ENCODE data around the gene EVX2.
A peak's percentile ranks its signal among the peaks of the same experiment; 100 is the strongest.

EVX2 gene

DNA sequence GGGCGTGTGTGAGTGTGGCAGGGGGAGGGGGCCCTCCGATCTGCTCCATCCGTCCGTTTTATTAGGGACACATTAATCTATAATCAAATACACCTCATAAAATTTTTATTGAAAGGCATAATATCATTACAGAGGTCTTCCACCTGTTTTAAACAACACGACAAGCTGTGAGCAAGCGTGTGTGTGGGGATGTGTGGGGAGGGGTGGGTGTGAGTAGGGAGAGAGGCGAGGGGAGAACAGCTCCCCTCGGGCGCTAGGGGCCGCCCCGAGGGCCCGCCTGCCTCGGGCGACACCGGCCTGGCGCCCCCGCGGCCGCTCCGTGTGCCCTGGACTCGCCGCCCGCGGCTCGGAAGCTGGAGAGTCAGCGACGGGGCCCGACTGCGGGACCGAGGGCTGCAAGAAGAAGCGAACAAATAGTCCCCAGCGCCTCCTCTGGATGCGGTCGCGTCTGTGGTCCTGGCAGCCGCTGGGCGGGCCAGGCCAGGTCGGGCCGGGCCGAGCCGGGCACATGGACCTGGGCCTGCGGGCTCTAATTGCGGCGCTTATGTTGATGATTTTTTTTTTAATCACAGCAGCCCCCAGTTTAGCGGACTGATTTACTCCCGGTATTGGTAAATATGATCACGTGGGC lies 38.4 kb upstream of the EVX2 start:
- DNase-seq = no peak

DNA sequence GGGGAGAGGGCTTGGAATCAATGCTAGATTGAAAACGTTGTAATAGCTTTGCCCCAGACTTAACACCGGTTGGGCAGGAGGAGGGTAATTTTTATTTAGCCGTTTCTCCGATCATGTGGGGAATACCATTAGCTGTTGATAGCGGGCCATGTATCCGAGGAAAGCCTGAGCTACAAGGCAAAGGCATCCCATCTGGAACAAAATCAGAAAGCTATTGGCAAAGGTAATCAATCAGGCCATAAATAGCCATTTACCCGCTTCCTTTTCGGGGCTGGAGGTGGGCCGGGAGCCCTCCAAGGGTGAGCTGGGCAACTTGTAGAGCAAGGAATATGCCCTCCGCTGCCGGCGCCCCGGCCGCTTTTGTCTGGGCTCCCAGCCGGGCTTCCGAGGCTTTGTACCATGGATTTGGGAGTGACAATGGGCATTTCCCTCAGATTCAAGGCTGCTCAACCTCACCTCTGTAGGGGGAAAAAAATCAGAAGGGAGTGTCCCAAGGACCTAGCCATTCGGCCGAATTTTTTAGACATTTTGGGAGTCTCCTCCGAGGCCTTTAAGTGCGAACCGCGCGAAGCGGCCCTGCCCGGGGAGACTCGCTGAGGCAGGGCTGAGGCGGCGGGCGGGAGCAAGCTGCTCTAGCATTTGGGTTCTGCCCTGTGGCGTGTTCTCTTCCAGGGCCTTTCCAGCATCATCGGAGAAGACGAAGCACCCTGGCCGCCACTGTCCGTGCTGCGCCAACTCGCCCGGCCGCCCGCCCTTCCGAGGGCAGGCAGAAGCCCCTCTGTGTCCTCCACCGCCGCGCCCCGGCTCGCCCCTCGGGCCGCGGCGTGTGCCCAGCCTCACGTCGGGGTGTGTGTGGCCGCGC lies 37.7 kb upstream of the EVX2 start:
- DNase-seq = no peak

- no peak for DNase-seq
Measured at GRCh38 chr2:176120364-176121189, 36.8 kb upstream of the EVX2 start.

- DNase-seq = peak; percentile 81
Measured at GRCh38 chr2:176118601-176119339, 35.0 kb upstream of the EVX2 start.

DNA sequence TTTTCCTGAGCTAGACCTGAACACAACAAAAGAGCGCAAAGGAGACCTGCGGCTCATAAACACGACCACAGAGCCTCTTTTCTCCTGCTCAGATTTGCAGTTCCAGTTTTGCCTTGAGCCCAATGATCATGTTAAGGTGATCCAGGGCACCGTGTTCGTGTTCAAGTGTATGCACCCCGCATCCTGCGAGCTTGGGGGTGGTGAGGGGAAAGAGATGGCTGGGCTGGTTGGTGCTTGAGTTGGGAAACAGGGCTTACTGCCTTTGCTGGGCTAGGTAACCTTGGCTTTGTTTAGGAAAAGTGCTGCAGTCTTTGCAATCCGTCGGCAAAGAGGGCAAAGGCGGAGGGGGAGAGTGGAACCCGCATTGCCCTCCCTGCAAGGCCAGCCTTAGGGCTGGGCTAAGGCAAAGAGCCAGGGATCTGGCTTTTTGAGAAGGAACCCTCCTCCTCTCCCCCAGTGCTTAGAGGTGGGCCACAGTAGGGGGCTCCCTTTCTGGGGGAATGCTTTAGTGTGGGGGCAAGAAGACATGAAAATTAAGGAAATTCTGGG lies 34.1 kb upstream of the EVX2 start:
- no peak for DNase-seq

DNA sequence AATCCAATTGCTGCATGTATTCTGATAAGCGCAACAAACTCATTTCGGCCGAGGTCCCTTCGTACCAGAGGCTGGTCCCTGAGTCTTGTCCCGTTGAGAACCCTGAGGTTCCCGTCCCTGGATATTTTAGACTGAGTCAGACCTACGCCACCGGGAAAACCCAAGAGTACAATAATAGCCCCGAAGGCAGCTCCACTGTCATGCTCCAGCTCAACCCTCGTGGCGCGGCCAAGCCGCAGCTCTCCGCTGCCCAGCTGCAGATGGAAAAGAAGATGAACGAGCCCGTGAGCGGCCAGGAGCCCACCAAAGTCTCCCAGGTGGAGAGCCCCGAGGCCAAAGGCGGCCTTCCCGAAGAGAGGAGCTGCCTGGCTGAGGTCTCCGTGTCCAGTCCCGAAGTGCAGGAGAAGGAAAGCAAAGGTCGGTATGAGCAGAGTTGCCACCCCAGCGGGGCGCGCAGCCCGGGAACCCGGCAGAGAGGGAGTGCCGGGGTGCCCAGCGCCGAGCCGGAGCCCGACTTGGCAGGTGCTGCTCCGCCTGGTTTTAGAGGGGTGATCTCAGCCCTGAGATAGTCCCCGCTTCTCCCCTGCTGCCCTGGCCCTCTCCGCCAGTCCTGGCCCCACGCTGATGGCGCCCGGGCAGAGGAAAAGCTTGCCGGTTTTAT lies 33.5 kb upstream of the EVX2 start:
- DNase-seq = no peak

- no peak for DNase-seq
Measured at GRCh38 chr2:176115883-176116813, 32.4 kb upstream of the EVX2 start, which contains the start of gene HOXD10. TSS of gene HOXD10 (plus strand) at chr2:176116778. CDS start at chr2:176116834, 56 bp downstream.

- no peak for DNase-seq
Measured at GRCh38 chr2:176114930-176115625, 31.3 kb upstream of the EVX2 start.

GRCh38 chr2:176114120-176114929 lies 30.6 kb upstream of the EVX2 start:
- DNase-seq = no peak

GRCh38 chr2:176112375-176113302 lies 28.9 kb upstream of the EVX2 start:
- DNase-seq = no peak

GRCh38 chr2:176111846-176112374 lies 28.1 kb upstream of the EVX2 start:
- no peak for DNase-seq

DNA sequence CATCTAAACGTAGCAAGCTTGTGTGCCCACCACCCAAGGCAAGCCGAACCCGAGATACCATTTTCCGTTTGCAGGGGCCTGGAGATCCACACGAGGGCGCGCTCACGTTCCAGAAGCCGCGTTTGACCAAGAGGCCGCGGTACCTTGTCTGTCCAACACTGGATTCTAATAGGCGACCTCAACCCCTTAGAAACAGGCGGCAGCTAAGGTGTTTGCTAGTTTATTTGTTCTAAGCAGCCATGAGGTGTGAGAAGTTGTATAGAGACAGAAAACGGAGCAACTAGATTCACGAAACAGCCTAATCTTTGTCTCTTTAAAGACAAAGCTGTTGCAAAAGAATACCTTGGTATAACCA lies 27.5 kb upstream of the EVX2 start:
- peak; percentile 89 for DNase-seq

DNA sequence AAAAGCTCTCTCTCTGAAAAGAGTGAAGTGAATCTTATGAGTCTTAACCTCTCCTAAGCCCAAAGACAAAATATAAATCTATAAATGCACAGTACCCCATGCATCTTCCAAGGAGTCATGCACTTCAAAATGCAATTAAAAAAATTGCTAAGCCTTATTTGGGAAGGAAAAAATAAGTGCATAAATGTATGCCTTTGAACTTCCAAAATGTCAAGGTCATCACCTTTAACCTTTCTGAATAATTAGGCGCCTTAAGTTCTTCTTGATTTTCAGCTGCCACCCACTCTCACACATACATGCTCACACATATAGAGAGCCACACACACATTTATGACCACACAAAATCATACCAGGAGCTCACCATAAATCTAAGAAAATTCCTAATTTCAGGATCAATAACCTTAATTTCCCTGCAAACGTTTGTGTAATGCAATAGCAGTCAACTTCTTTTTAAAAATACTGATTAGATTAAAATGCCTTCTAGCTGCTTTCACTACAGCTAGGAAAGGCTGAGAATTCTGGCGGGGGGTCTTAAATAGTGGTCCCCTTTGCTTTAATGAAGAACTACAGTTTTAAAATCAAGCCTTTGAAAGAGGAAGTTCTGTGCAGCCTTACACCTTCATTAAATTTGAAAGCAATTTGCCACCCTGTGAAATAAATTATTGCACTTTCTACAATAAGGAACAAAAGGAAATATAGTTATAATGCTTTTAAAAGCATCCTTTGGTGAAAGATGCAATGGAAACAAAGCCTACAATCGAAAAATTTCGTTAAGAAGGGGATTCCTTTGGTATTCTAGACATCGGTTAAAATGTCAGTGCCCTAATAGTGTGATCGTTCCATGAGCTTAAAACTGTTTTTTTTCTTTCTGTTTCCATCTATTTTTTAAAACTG lies 26.9 kb upstream of the EVX2 start:
- no peak for DNase-seq

- DNase-seq = no peak
Measured at GRCh38 chr2:176109946-176110345, 26.2 kb upstream of the EVX2 start.

- no peak for DNase-seq
Measured at GRCh38 chr2:176109192-176109901, 25.6 kb upstream of the EVX2 start.

- DNase-seq = no peak
Measured at GRCh38 chr2:176107731-176108181, 24.0 kb upstream of the EVX2 start.

All from 8988T (cell line).